Stimulated activated effector memory CD8-positive, alpha-beta T cell treated with anti-CD3 and anti-CD28 coated beads, Interleukin-12 subunit alpha, Interleukin-12 subunit beta, amount 100 ng/mL, for 72 hours (primary cell): ENCODE data around the gene RASGRP1.
A peak's percentile ranks its signal among the peaks of the same experiment; 100 is the strongest.

Source experiments
- ATAC-seq: fragments of 150-1000 bp; cut with Tn5 transposase; 2 replicates; pipeline ENCODE4 v1.10.0; 2021
- DNase-seq, 2 donors: peaks; one replicate each; pipeline ENCODE4 v3.0.0; 2021 to 2022; ENCODE audit warnings: low spot score in 2 of 2
- H3K27ac Mint-ChIP-seq: one replicate; pipeline ENCODE4 v1.8.0; 2022; ENCODE audit warnings: mild to moderate bottlenecking, mixed read lengths
- H3K36me3 Mint-ChIP-seq: one replicate; pipeline ENCODE4 v1.8.0; 2022; ENCODE audit warnings: mild to moderate bottlenecking, mixed read lengths
- H3K4me1 Mint-ChIP-seq: one replicate; pipeline ENCODE4 v1.8.0; 2022; ENCODE audit warnings: mixed read lengths
- H3K4me3 Mint-ChIP-seq: one replicate; pipeline ENCODE4 v1.8.0; 2022; ENCODE audit warnings: mild to moderate bottlenecking, mixed read lengths
- H3K9me3 Mint-ChIP-seq: one replicate; pipeline ENCODE4 v1.8.0; 2022; ENCODE audit warnings: mixed read lengths

Gene RASGRP1

GRCh38 chr15:38564557-38565286 lies at the start of gene RASGRP1:
Gene RASGRP1, minus strand, starts transcription at chr15:38564814. Its CDS starts 186 bp downstream, at chr15:38564628.
- peak; percentile 72 to 90 for DNase-seq
- peaks cover 50% of the 10 kb centered on the region for H3K4me1 Mint-ChIP-seq
- peak within 1 kb of the TSS; percentile 92 for H3K4me3 Mint-ChIP-seq
- ATAC-seq, result peak; percentile 81
- H3K27ac Mint-ChIP-seq, result peak within 1 kb of the TSS; percentile 97
- H3K36me3 Mint-ChIP-seq, result peaks cover 56% of the 10 kb centered on the region
- H3K9me3 Mint-ChIP-seq, result no peaks in the 10 kb centered on the region

GRCh38 chr15:38613085-38613484 lies 48.5 kb upstream of the RASGRP1 start:
- DNase-seq (no peak), ATAC-seq (no peak)
- peaks cover 4% of the 10 kb centered on the region for H3K9me3 Mint-ChIP-seq
- peaks cover 57% of the 10 kb centered on the region for H3K4me1 Mint-ChIP-seq
- H3K27ac Mint-ChIP-seq, result peak overlapping the region; percentile 94
- H3K4me3 Mint-ChIP-seq, result peak overlapping the region; percentile 59
- peaks cover 24% of the 10 kb centered on the region for H3K36me3 Mint-ChIP-seq

GRCh38 chr15:38612159-38612863 lies 47.7 kb upstream of the RASGRP1 start:
- ATAC-seq (peak; percentile 77), DNase-seq (peak in 1 of 2 donors; percentile 71)
- H3K4me1 Mint-ChIP-seq, result peaks cover 58% of the 10 kb centered on the region
- H3K4me3 Mint-ChIP-seq, result peak overlapping the region; percentile 59
- peak overlapping the region; percentile 94 for H3K27ac Mint-ChIP-seq
- H3K9me3 Mint-ChIP-seq, result peaks cover 4% of the 10 kb centered on the region
- peaks cover 24% of the 10 kb centered on the region for H3K36me3 Mint-ChIP-seq

GRCh38 chr15:38611228-38611627 lies 46.6 kb upstream of the RASGRP1 start:
- DNase-seq (peak; percentile 47 to 83), ATAC-seq (peak; percentile 85)
- peaks cover 66% of the 10 kb centered on the region for H3K4me1 Mint-ChIP-seq
- peak overlapping the region; percentile 59 for H3K4me3 Mint-ChIP-seq
- peaks cover 4% of the 10 kb centered on the region for H3K9me3 Mint-ChIP-seq
- H3K36me3 Mint-ChIP-seq, result peaks cover 24% of the 10 kb centered on the region
- peak overlapping the region; percentile 94 for H3K27ac Mint-ChIP-seq

- H3K4me1 Mint-ChIP-seq, result peaks cover 71% of the 10 kb centered on the region
- peak overlapping the region; percentile 94 for H3K27ac Mint-ChIP-seq
- ATAC-seq (peak; percentile 78), DNase-seq (no peak)
- peak overlapping the region; percentile 59 for H3K4me3 Mint-ChIP-seq
- H3K36me3 Mint-ChIP-seq, result peaks cover 24% of the 10 kb centered on the region
- peaks cover 4% of the 10 kb centered on the region for H3K9me3 Mint-ChIP-seq
Observed at GRCh38 chr15:38610748-38611147, 46.1 kb upstream of the RASGRP1 start.

GRCh38 chr15:38609097-38609738 lies 44.6 kb upstream of the RASGRP1 start:
- peaks cover 84% of the 10 kb centered on the region for H3K4me1 Mint-ChIP-seq
- DNase-seq (no peak), ATAC-seq (no peak)
- H3K9me3 Mint-ChIP-seq, result peaks cover 4% of the 10 kb centered on the region
- peak overlapping the region; percentile 94 for H3K27ac Mint-ChIP-seq
- H3K36me3 Mint-ChIP-seq, result peaks cover 24% of the 10 kb centered on the region
- peak overlapping the region; percentile 59 for H3K4me3 Mint-ChIP-seq

GRCh38 chr15:38608682-38609081 lies 44.1 kb upstream of the RASGRP1 start:
- Mint-ChIP-seq H3K4me3 (peak overlapping the region; percentile 59), H3K9me3 (peaks cover 4% of the 10 kb centered on the region), H3K4me1 (peaks cover 89% of the 10 kb centered on the region), H3K36me3 (peaks cover 24% of the 10 kb centered on the region), H3K27ac (peak overlapping the region; percentile 94)
- ATAC-seq (no peak), DNase-seq (no peak)

- peak overlapping the region; percentile 77 for H3K27ac Mint-ChIP-seq
- H3K4me1 Mint-ChIP-seq, result peaks cover 59% of the 10 kb centered on the region
- no peaks in the 10 kb centered on the region for H3K9me3 Mint-ChIP-seq
- ATAC-seq (peak; percentile 83), DNase-seq (no peak)
- peak overlapping the region; percentile 46 for H3K4me3 Mint-ChIP-seq
- peaks cover 8% of the 10 kb centered on the region for H3K36me3 Mint-ChIP-seq
Observed at GRCh38 chr15:38605744-38606143, 41.1 kb upstream of the RASGRP1 start.

- peaks cover 38% of the 10 kb centered on the region for H3K4me1 Mint-ChIP-seq
- ATAC-seq, result no peak
- H3K36me3 Mint-ChIP-seq, result no peaks in the 10 kb centered on the region
- H3K4me3 Mint-ChIP-seq, result no peak overlapping the region
- peak overlapping the region; percentile 18 for H3K27ac Mint-ChIP-seq
- H3K9me3 Mint-ChIP-seq, result no peaks in the 10 kb centered on the region
- DNase-seq, result no peak
Observed at GRCh38 chr15:38603672-38604071, 39.1 kb upstream of the RASGRP1 start.

GRCh38 chr15:38602910-38603670 lies 38.5 kb upstream of the RASGRP1 start:
- DNase-seq, result no peak
- Mint-ChIP-seq H3K4me1 (peaks cover 33% of the 10 kb centered on the region), H3K9me3 (no peaks in the 10 kb centered on the region), H3K4me3 (no peak overlapping the region), H3K36me3 (no peaks in the 10 kb centered on the region), H3K27ac (no peak overlapping the region)
- no peak for ATAC-seq

GRCh38 chr15:38600236-38600635 lies 35.6 kb upstream of the RASGRP1 start:
- peaks cover 18% of the 10 kb centered on the region for H3K4me1 Mint-ChIP-seq
- no peak for ATAC-seq

GRCh38 chr15:38598749-38599148 lies 34.1 kb upstream of the RASGRP1 start:
- Mint-ChIP-seq H3K27ac (no peak overlapping the region), H3K4me1 (peaks cover 5% of the 10 kb centered on the region), H3K36me3 (no peaks in the 10 kb centered on the region), H3K4me3 (no peak overlapping the region), H3K9me3 (no peaks in the 10 kb centered on the region)
- ATAC-seq (no peak), DNase-seq (no peak)

More at GRCh38 chr15:38600236-38600635, 35.6 kb upstream of the RASGRP1 start:
- Mint-ChIP-seq H3K27ac (no peak overlapping the region), H3K9me3 (no peaks in the 10 kb centered on the region), H3K36me3 (no peaks in the 10 kb centered on the region), H3K4me3 (no peak overlapping the region)
- DNase-seq, result no peak

- ATAC-seq (no peak), DNase-seq (no peak)
- Mint-ChIP-seq H3K4me3 (no peak overlapping the region), H3K27ac (peak overlapping the region; percentile 49), H3K36me3 (no peaks in the 10 kb centered on the region), H3K4me1 (peaks cover 5% of the 10 kb centered on the region), H3K9me3 (no peaks in the 10 kb centered on the region)
Observed at GRCh38 chr15:38597219-38597800, 32.7 kb upstream of the RASGRP1 start.

GRCh38 chr15:38593524-38593923 lies 28.9 kb upstream of the RASGRP1 start:
- DNase-seq, result no peak
- no peaks in the 10 kb centered on the region for H3K9me3 Mint-ChIP-seq

More at GRCh38 chr15:38593524-38593923, 28.9 kb upstream of the RASGRP1 start:
- H3K4me3 Mint-ChIP-seq, result no peak overlapping the region
- peaks cover 16% of the 10 kb centered on the region for H3K4me1 Mint-ChIP-seq
- ATAC-seq, result no peak
- no peaks in the 10 kb centered on the region for H3K36me3 Mint-ChIP-seq
- no peak overlapping the region for H3K27ac Mint-ChIP-seq
